Left cardiac atrium (tissue), 4 donors: ENCODE measurements around the gene MAP3K14. TPM values are rescaled to one million over a fixed set of nuclear protein-coding genes. Genes with fewer than 3 reads are reported as not detected.
A peak's percentile ranks its signal among the peaks of the same experiment; 100 is the strongest.

Experiments used
- ATAC-seq, 2 donors: fragments of 200-7000 bp; cut with Tn5 transposase; one replicate each; pipeline ENCODE4 v1.9.1; 2020; ENCODE audit warnings: mild to moderate bottlenecking in 2 of 2, moderate library complexity in 2 of 2
- DNase-seq: peaks from one replicate; pipeline ENCODE4 v3.0.0-alpha.2; 2020
- intact Hi-C, 2 donors: fragments of 100-400 bp; cut with DNase I; formaldehyde crosslinking; loops; one replicate each; pipeline versions ENCODE4 v1.14.1 to v1.15.1; 2022 to 2023
- total RNA-seq, 2 donors: library from RNA; stranded (reverse); fragmentation: NEBNext Ultra II Directional; extraction: Animal tissue kit (Norgen Biotek cat#: 25700); gene quantifications; one replicate each; pipeline ENCODE4 v1.2.1, GENCODE V29; 2021
- donor health status: DM: no; HTN: yes; CAD: no.
- donor health status: DM: no; HTN: yes; CAD: no; lungs with severe emphysema.
- donor health status: DM: yes; HTN: yes; CAD: no.
- donor health status: Dilated cardiomyopathy.

Gene MAP3K14
- total RNA-seq, 2 donors from 2014 or later: 13.4 to 13.5 TPM

DNA sequence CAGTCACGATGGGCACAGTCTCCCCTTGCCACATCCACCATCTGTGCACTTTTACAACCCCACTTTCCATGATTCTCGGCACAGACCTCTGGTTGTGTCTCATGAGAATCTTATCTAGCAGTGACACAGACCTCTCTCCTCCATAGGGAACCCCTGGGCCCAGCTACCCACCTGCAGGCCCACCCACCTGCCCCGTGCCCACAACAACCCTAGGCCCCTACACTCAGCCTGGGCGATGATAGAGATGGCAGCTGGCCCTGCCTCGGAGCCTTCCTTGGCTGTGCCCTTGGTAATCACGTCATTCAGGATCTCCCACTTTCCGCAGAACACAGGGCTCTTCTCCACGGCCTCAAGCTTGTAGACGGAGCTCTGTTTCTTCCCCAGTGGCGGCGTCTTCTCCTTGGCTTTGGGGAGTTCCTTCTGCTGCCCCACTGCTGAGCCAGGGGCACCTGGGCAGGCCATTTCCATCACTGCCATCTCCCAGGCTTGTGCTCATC is 26.5 kb downstream of the MAP3K14 start:
- DNase-seq: no peak
- ATAC-seq: no peak
- intact Hi-C loops: no loop called here

GRCh38 chr17:45289301-45290268 is 27.2 kb downstream of the MAP3K14 start:
- ATAC-seq (no peak), DNase-seq (no peak)
- intact Hi-C loops: no loop called here

GRCh38 chr17:45288825-45289224 is 28.0 kb downstream of the MAP3K14 start:
- ATAC-seq: peak; percentile 0 to 6
- DNase-seq: peak; percentile 42
- intact Hi-C loops: no loop called here

GRCh38 chr17:45287526-45288500 is 29.0 kb downstream of the MAP3K14 start:
- intact Hi-C loops: no loop called here
- DNase-seq: no peak
- no peak for ATAC-seq

DNA sequence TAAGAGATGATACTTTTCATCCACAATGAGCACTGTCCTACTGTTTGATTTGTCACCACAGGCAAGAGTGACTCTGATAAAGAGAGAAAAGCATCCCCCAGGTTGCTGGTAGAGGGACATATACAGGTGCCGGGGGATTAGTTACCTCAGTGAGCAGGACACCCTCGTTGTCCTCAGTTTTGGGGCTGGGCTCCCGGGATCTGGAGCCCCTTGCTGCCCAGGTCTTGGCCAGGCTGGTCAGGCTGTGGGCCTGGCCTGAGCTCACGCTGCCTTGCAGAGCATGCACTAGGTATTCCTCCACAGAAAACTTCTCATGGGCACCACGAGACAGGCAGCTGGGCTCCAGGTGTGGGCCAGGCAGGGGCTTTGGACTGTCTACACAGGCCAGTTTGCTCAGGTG is 30.5 kb downstream of the MAP3K14 start:
- intact Hi-C loops: no loop called here
- ATAC-seq: no peak
- no peak for DNase-seq

DNA sequence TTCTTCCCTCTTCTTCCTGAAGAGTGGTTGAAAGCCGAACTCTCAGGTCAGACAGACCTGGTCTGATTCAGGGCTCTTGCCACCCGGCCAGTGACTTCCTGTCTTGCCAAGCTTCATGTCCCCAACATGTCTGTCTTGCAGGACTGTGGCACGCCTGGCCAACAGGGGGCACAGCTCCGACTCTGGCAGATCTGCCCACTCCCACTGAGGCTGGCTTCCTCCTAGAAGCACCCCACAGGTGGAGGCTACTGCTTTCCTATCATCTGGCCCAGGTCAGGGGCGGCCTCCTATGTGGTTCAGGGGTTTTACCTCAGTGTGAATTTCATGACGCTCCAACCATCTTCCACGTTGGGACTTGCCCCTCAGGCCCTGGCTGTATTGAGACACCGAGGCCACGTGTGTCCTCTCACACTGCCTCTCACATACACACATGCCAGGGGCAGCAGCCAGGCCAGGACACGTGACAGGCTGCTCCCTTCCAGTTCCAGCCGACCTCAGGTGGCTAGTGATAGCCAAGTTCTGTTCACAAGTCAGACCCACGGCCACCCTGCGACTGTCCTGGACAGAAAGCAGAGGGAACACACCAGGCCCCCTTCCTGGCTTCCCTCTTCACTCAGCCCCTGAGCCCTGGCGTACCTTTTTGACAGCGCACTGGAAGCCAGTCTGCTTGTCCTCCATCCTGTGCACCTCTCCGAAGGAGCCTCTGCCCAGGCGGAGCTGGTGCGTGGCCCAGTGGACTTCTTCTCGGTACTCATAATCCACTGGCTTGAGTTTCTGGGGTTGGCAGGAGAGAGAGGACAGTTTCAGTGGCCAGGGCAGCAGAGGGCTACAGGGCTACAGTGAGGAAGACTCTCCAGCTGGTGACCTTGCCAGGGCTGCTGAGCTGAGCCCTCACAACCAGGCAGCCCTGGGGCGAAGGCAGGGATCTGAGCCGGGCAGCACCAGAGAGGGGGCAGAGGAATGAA is 32.4 kb downstream of the MAP3K14 start:
- intact Hi-C loops: no loop called here
- ATAC-seq (peak; percentile 22 to 82), DNase-seq (peak; percentile 58)

DNA sequence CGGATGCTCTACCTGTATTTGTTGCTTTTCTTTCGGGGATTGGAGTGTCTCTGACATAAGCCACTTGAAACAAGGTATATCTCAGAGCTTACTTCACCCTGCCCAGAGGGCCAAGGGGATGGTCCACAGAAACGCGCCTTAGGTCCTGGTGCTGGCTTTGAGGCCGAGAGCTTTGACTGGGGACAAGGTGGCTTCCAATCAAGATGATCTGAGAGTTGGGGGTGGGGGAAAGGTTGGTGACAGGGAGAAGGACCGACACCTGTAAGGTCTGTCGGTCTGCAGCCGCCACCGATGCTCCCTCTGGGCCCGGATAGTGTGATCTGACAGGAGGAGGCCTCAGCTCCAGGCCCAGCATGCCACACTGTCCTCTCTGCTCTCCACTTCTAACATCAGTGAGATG is 33.1 kb downstream of the MAP3K14 start:
- ATAC-seq (no peak), DNase-seq (no peak)
- intact Hi-C loops: no loop called here

DNA sequence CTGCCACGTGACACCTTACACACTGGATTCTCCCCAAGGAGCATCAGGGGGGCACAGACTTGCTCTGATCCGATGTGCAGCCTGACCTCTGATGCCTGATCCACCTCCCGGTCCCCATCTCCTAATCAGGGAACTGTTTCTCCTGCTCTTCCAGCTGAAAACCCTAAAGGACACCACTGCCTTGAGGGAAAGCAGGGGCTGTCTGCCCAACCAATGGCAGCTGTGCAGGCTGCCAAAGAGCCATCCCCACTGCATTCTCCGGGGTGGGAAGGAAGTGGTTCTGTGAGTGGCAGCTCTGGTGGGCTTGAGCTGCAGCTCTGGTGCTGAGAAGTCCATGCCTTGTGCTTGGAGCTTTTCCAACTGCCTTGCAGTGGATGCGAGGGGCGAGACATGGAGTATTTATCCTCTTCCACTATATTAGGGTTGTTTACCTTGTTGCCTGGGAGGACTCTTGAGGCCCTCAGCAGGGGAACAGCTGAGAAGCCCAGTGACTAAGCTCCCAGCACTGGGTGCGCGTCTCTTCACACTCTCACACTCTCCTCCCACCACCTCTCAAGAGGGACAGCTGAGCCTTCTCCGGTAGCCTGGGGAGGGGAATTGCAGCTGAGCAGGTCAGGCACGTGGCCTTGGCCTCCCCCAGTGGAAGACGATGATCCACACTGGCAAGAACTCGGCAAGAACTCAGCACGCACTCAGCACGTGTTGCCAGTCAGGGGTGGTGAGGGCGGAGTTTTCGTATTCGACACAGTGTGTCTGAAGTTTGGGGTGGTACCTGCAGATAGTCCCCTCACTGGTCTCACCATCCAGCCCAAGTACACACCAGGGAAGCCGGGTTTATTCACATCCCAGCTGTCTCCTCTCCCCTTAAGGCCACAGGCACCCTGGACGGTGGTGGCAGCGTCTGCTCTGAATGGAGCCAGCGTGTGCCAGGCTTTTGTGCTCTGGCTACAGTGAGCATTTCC is 33.9 kb downstream of the MAP3K14 start:
- intact Hi-C loops: no loop called here
- peak; percentile 51 to 84 for ATAC-seq

GRCh38 chr17:45279898-45280297 is 36.9 kb downstream of the MAP3K14 start:
- intact Hi-C loops: loop anchor here (2.0 to 5.0 kb wide), 2 partner anchors 101 to 102 kb away; no protein-coding TSS in a partner anchor
- no peak for DNase-seq
- ATAC-seq: peak in 1 of 2 donors; percentile 12

More for the DNA sequence above, 33.9 kb downstream of the MAP3K14 start:
- peak; percentile 72 for DNase-seq

DNA sequence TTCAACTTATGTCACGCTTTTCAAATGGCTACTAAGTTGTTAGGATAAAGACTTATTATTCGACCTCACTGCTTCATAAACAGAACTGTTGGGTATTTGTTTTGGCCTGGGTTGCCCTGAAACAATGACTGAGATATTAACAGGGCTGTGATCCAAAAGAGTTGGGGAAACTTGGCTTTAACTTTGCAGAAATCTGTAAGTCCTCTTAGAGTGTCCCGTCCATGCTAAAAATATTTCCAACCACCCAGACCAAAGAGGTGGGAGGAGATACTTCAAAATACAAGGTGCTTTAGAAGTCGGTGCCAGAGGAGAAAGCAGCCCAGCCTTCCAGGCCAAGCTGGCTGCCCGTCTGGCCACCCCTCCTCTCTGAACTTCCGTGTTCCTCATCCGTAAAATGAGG is 38.8 kb downstream of the MAP3K14 start:
- ATAC-seq (peak; percentile 64 to 69), DNase-seq (peak; percentile 63)
- intact Hi-C loops: loop anchor here (1.0 to 5.0 kb wide), 5 partner anchors 35 to 109 kb away; no protein-coding TSS in a partner anchor

GRCh38 chr17:45277216-45277849 is 39.5 kb downstream of the MAP3K14 start:
- peak; percentile 75 to 85 for ATAC-seq
- intact Hi-C loops: loop anchor here (1.0 to 5.0 kb wide), 4 partner anchors 35 to 109 kb away; no protein-coding TSS in a partner anchor
- peak; percentile 96 for DNase-seq

DNA sequence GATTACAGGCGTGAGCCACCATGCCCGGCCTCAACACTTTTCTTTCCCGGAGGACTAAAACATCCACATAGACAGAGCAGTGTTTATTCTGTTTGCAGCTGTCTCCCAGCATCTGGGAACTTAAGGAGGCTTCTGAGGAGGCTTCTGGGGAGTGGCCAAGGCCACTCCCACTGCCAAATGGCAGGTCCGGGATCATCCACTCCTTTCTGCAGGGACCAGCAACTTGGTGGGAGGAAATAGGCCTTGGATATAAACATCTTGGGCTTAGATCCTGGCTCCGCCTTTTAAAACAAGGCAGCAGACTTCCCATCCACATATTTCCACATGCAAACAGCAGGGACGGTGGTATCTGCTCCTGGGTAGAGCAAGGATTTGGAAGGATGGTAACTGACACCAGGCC is 40.8 kb downstream of the MAP3K14 start:
- DNase-seq: no peak
- intact Hi-C loops: loop anchor here (2.0 to 5.0 kb wide), 3 partner anchors 37 to 111 kb away; no protein-coding TSS in a partner anchor
- ATAC-seq: no peak

GRCh38 chr17:45274033-45274432 is 42.8 kb downstream of the MAP3K14 start:
- ATAC-seq (no peak), DNase-seq (no peak)
- intact Hi-C loops: no loop called here

- ATAC-seq: peak in 1 of 2 donors; percentile 9
- DNase-seq: peak; percentile 71
- intact Hi-C loops: no loop called here
Observed at GRCh38 chr17:45273551-45273957, 43.3 kb downstream of the MAP3K14 start.

DNA sequence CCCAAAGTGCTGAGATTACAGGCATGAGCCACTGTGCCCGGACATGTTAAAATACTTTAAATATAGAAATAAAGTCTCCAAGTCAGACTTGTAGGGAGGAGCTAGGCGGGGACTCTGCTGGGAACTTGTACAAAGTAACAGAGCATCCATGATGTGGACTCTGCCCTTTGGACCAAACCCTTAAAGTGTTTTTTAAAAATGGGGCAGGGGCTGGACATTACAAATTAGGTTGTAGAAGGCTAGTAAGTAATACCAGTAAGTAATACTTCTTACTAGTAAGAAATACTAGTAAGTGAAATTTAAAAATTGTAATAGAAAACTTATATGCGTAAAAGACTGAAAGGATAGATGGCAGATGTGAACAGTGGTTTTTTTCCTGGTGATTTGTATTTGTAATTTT is 45.2 kb downstream of the MAP3K14 start:
- DNase-seq (no peak), ATAC-seq (no peak)
- intact Hi-C loops: no loop called here

GRCh38 chr17:45270828-45271418 is 45.9 kb downstream of the MAP3K14 start:
- intact Hi-C loops: no loop called here
- no peak for DNase-seq
- peak in 1 of 2 donors; percentile 15 for ATAC-seq
